ENCODE data around the gene SLC24A1. TPM values are rescaled to one million over a fixed set of nuclear protein-coding genes. Genes with fewer than 3 reads are reported as not detected.
A peak's percentile ranks its signal among the peaks of the same experiment; 100 is the strongest.

SLC24A1 gene
- total and polyA plus RNA-seq, 3 experiments from 2014 or later = 3.8 to 4.3 (median 4.2) TPM

DNA sequence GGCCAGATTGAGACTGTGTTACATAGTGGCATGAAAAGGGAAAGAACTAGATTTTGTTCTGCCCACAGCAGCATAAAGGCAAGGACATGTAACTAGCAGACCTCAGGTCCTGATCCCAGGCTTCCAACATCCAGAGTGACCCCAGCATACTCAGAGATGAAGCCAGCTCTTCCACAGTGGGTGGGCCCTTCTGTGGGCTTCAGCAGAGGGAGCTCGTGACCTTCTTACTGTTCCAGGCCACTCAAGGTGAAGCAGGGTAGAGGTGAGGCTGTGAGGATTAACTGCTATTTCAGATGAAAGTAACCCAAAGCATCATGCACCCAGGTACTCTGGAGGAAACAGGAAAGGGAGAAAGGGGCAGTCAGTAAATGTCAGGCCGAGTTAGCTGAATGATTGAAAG is 905 bp upstream of the SLC24A1 start:
- POLR2A ChIA-PET = no interaction called here
- H3K4me3 Mint-ChIP-seq = no peak overlapping the region

DNA sequence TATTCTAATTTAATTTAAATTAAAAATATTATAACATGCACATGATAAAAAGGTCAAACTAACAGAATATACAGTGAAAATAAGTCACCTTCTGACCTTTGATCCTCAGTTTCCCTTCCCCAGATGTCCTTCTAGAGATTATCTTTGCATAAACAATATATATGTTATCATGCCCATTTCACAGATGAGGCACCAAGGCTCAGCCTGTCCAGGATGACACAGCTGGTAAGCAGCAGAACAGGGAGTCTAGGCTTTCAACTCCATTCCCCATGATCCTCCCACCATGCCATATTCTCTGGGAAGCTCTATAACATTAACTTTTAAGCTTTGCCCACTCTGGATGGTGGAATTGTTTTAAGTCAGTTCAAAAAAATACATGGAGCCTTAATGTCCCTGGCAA is 1.4 kb downstream of the SLC24A1 start:
- Histone ChIP-seq H3K27ac (ENCODE audit: low read depth, low read length) (no peak overlapping the region), H3K4me1 (ENCODE audit: insufficient read depth, low read length) (no peaks in the 10 kb centered on the region), H3K4me3 (ENCODE audit: low read length) (no peak overlapping the region), H3K27me3 (ENCODE audit: insufficient read depth, low read length, poor library complexity, severe bottlenecking) (no peaks in the 10 kb centered on the region), H3K36me3 (ENCODE audit: insufficient read depth, low read length) (no peaks in the 10 kb centered on the region), H3K9me3 (ENCODE audit: low read length) (no peaks in the 10 kb centered on the region)
- H3K27ac Mint-ChIP-seq = no peak overlapping the region
- no peaks in the 10 kb centered on the region for H3K27me3 Mint-ChIP-seq
- no peak overlapping the region for H3K4me3 Mint-ChIP-seq
- no peaks in the 10 kb centered on the region for H3K9me3 Mint-ChIP-seq
- DNase-seq = no peak
- ChIA-PET CTCF (no interaction called here), POLR2A (no interaction called here)
- no peaks in the 10 kb centered on the region for H3K4me1 Mint-ChIP-seq
- H3K36me3 Mint-ChIP-seq = peaks cover 11 to 31% (median 15%) of the 10 kb centered on the region in 3 donors

More for the DNA sequence above, 905 bp upstream of the SLC24A1 start:
- H3K27ac ChIP-seq (ENCODE audit: low read depth, low read length) = no peak overlapping the region
- H3K27me3 ChIP-seq (ENCODE audit: insufficient read depth, low read length, poor library complexity, severe bottlenecking) = no peaks in the 10 kb centered on the region
- Mint-ChIP-seq H3K9me3 (no peaks in the 10 kb centered on the region), H3K27me3 (no peaks in the 10 kb centered on the region), H3K36me3 (peaks cover 9 to 20% (median 13%) of the 10 kb centered on the region in 3 donors), H3K27ac (peak overlapping the region in 1 of 8 donors; percentile 4), H3K4me1 (no peaks in the 10 kb centered on the region)
- DNase-seq = no peak
- CTCF ChIA-PET = no interaction called here
- H3K36me3 ChIP-seq (ENCODE audit: insufficient read depth, low read length) = no peaks in the 10 kb centered on the region
- H3K4me1 ChIP-seq (ENCODE audit: insufficient read depth, low read length) = no peaks in the 10 kb centered on the region
- no peak overlapping the region for H3K4me3 ChIP-seq (ENCODE audit: low read length)
- H3K9me3 ChIP-seq (ENCODE audit: low read length) = no peaks in the 10 kb centered on the region

DNA sequence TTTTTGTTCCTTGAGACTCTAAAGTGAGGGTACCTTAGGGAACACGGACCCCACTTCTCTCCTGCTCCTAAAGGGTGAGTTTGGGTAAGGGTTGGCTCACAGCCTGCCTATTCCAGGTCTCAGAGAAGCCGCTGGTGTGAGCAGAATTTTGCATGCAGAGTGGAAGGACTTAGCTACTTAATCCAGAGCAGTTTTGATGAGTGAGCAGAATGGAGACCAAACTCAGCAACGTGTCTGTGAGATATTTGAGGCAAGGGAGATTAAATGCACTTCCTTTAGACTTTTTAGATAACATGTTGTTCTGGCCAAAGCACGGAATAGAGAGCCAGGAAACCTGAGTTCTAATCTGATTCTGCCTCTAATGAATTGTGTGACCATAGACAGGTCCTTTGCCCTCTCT is 5.1 kb downstream of the SLC24A1 start:
- H3K36me3 ChIP-seq (ENCODE audit: insufficient read depth, low read length) = no peaks in the 10 kb centered on the region
- H3K4me1 Mint-ChIP-seq = peaks cover 12 to 14% (median 13%) of the 10 kb centered on the region in 3 donors
- peaks cover 5% of the 10 kb centered on the region for H3K4me1 ChIP-seq (ENCODE audit: insufficient read depth, low read length)
- H3K27ac ChIP-seq (ENCODE audit: low read depth, low read length) = no peak overlapping the region
- CTCF ChIA-PET = no interaction called here
- no peaks in the 10 kb centered on the region for H3K9me3 ChIP-seq (ENCODE audit: low read length)
- no peak overlapping the region for H3K4me3 ChIP-seq (ENCODE audit: low read length)
- peaks cover 11 to 28% (median 15%) of the 10 kb centered on the region in 3 donors for H3K36me3 Mint-ChIP-seq
- H3K9me3 Mint-ChIP-seq = no peaks in the 10 kb centered on the region
- H3K27me3 ChIP-seq (ENCODE audit: insufficient read depth, low read length, poor library complexity, severe bottlenecking) = no peaks in the 10 kb centered on the region
- no peak overlapping the region for H3K27ac Mint-ChIP-seq
- peaks cover 0 to 3% of the 10 kb centered on the region in 2 donors for H3K27me3 Mint-ChIP-seq
- peak overlapping the region in 1 of 7 donors; percentile 23 for H3K4me3 Mint-ChIP-seq
- no peak for DNase-seq
- POLR2A ChIA-PET = no interaction called here

DNA sequence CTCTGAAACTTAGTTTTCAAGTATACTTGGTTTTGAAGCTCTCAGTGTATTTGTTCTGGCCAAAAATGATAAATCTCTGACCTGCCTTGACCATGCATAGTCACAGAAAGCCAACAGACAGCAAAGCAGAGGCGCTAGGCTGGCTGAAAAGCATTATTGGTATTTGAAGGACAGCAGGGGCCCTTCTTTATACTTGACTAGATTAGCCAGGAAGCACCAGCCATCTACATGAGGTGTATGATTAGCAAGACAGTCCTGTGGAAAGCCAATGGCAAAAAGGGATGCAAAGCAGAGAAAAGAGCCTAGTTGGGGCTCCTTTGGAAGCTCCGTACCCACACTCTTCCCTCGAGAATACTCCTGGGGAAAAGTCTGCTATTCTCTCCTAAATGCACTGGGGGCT is 7.8 kb downstream of the SLC24A1 start:
- peaks cover 16 to 31% (median 19%) of the 10 kb centered on the region in 3 donors for H3K4me1 Mint-ChIP-seq
- no peak overlapping the region for H3K4me3 Mint-ChIP-seq
- H3K9me3 Mint-ChIP-seq = no peaks in the 10 kb centered on the region
- Histone ChIP-seq H3K27ac (ENCODE audit: low read depth, low read length) (no peak overlapping the region), H3K9me3 (ENCODE audit: low read length) (no peaks in the 10 kb centered on the region), H3K27me3 (ENCODE audit: insufficient read depth, low read length, poor library complexity, severe bottlenecking) (no peaks in the 10 kb centered on the region), H3K4me1 (ENCODE audit: insufficient read depth, low read length) (peaks cover 5% of the 10 kb centered on the region), H3K36me3 (ENCODE audit: insufficient read depth, low read length) (no peaks in the 10 kb centered on the region), H3K4me3 (ENCODE audit: low read length) (no peak overlapping the region)
- peaks cover 9 to 21% (median 10%) of the 10 kb centered on the region in 3 donors for H3K36me3 Mint-ChIP-seq
- no peak overlapping the region for H3K27ac Mint-ChIP-seq
- DNase-seq = no peak
- CTCF ChIA-PET = no interaction called here
- POLR2A ChIA-PET = no interaction called here
- H3K27me3 Mint-ChIP-seq = peaks cover 0 to 3% of the 10 kb centered on the region in 2 donors

DNA sequence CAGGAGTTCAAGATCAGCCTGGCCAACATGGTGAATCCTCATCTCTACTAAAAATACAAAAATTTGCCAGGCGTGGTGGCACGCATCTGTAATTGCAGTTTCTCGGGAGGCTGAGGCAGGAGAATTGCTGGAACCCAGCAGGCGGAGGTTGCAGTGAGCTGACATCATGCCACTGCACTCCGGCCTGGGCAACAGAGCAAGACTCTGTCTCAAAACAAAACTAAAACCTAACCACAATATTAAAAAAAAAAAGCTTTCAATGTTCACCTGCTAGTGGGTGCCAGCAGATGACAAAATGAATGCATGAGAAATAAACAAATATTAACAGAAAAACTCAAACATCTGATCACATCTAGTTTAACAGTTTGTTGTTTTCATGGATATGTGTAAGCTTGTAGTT is 9.0 kb downstream of the SLC24A1 start:
- no peak for DNase-seq
- H3K4me3 ChIP-seq (ENCODE audit: low read length) = no peak overlapping the region

DNA sequence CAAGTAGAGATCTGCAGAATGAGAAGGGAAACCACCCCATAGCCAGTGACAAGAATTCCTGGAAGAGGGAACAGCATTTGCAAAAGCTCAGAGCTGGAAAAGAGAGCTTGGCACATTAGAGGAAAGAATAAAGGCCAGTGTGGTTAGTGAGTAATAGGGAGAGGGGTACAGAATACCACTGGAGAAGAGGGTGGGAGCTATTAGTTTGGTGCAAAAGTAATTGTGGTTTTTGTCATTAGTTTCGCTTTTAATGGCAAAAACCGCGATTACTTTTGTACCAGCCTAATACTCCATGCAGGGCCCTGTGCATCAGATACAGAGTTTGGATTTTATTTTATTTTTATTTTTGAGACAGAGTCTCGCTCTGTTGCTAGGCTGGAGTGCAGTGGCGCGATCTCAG is 9.8 kb downstream of the SLC24A1 start:
- no peak overlapping the region for H3K27ac ChIP-seq (ENCODE audit: low read depth, low read length)
- no peak for DNase-seq
- H3K4me1 Mint-ChIP-seq = peaks cover 16 to 31% (median 19%) of the 10 kb centered on the region in 3 donors
- no peaks in the 10 kb centered on the region for H3K9me3 ChIP-seq (ENCODE audit: low read length)
- H3K27ac Mint-ChIP-seq = peak overlapping the region in 4 of 8 donors; percentile 16 to 79 (median 42)
- H3K27me3 ChIP-seq (ENCODE audit: insufficient read depth, low read length, poor library complexity, severe bottlenecking) = no peaks in the 10 kb centered on the region
- peaks cover 0 to 6% (median 1%) of the 10 kb centered on the region in 3 donors for H3K36me3 Mint-ChIP-seq
- H3K4me1 ChIP-seq (ENCODE audit: insufficient read depth, low read length) = peaks cover 5% of the 10 kb centered on the region
- peaks cover 0 to 3% of the 10 kb centered on the region in 2 donors for H3K27me3 Mint-ChIP-seq
- H3K36me3 ChIP-seq (ENCODE audit: insufficient read depth, low read length) = no peaks in the 10 kb centered on the region
- POLR2A ChIA-PET = no interaction called here
- CTCF ChIA-PET = interaction anchor here (1.0 to 1.1 kb wide), 2 partner anchors 21 to 237 kb away, joined by 3 to 4 read pairs; partner anchors contain the start of genes INTS14 and RAB11A
- H3K4me3 Mint-ChIP-seq = peak overlapping the region; percentile 44 to 87 (median 61)
- H3K4me3 ChIP-seq (ENCODE audit: low read length) = no peak overlapping the region
- H3K9me3 Mint-ChIP-seq = no peaks in the 10 kb centered on the region

More for the DNA sequence above, 9.0 kb downstream of the SLC24A1 start:
- ChIA-PET CTCF (interaction anchor here (1.0 to 1.1 kb wide), 2 partner anchors 20 to 238 kb away, joined by 3 to 4 read pairs; partner anchors contain the start of genes INTS14 and RAB11A), POLR2A (no interaction called here)
- Mint-ChIP-seq H3K4me1 (peaks cover 16 to 31% (median 19%) of the 10 kb centered on the region in 3 donors), H3K4me3 (peak overlapping the region in 2 of 7 donors; percentile 3 to 57), H3K9me3 (no peaks in the 10 kb centered on the region), H3K36me3 (peaks cover 2 to 11% (median 3%) of the 10 kb centered on the region in 3 donors), H3K27ac (peak overlapping the region in 1 of 8 donors; percentile 60), H3K27me3 (peaks cover 0 to 3% of the 10 kb centered on the region in 2 donors)
- Histone ChIP-seq H3K27me3 (ENCODE audit: insufficient read depth, low read length, poor library complexity, severe bottlenecking) (no peaks in the 10 kb centered on the region), H3K4me1 (ENCODE audit: insufficient read depth, low read length) (peaks cover 5% of the 10 kb centered on the region), H3K9me3 (ENCODE audit: low read length) (no peaks in the 10 kb centered on the region), H3K27ac (ENCODE audit: low read depth, low read length) (no peak overlapping the region), H3K36me3 (ENCODE audit: insufficient read depth, low read length) (no peaks in the 10 kb centered on the region)

DNA sequence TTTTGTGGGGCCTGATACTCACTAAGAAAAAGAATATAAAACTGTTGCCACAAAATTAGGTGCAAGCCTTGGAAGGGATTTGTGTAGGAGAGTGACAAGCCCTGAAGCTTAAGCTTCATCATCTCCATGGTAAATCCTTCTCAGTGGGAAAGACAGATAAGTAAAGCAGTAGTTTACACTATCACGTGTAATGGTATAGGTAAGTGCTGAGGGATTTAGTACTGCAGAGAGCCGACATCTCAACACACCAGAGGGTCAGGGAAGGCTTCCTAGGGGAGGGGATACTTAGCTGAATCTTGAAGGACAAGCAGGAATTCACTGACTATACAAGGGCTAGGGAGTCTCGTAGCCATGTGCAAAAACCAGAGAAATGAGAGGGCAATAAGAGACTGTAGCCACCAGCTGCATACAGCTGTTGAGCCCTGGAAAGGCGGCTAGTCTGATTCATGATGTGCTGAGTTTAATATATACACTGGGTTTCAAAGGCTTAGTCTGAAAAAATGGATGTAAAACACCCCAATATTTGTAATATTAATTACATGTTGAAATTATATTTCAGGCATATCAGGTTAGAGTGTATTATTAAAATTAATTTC is 11.1 kb downstream of the SLC24A1 start:
- Histone ChIP-seq H3K36me3 (ENCODE audit: insufficient read depth, low read length) (no peaks in the 10 kb centered on the region), H3K4me1 (ENCODE audit: insufficient read depth, low read length) (peaks cover 5% of the 10 kb centered on the region), H3K27me3 (ENCODE audit: insufficient read depth, low read length, poor library complexity, severe bottlenecking) (no peaks in the 10 kb centered on the region), H3K9me3 (ENCODE audit: low read length) (no peaks in the 10 kb centered on the region), H3K27ac (ENCODE audit: low read depth, low read length) (no peak overlapping the region), H3K4me3 (ENCODE audit: low read length) (no peak overlapping the region)
- H3K4me3 Mint-ChIP-seq = no peak overlapping the region
- DNase-seq = no peak
- H3K9me3 Mint-ChIP-seq = no peaks in the 10 kb centered on the region
- peaks cover 0 to 3% of the 10 kb centered on the region in 2 donors for H3K27me3 Mint-ChIP-seq
- POLR2A ChIA-PET = no interaction called here
- peak overlapping the region in 3 of 8 donors; percentile 9 to 45 (median 14) for H3K27ac Mint-ChIP-seq
- H3K36me3 Mint-ChIP-seq = peaks cover 0 to 1% (median 0%) of the 10 kb centered on the region in 3 donors
- CTCF ChIA-PET = interaction anchor here (1.2 kb wide), 1 partner anchor 22 kb away, joined by 4 read pairs; the partner anchor contains the start of gene INTS14
- H3K4me1 Mint-ChIP-seq = peaks cover 16 to 31% (median 19%) of the 10 kb centered on the region in 3 donors

DNA sequence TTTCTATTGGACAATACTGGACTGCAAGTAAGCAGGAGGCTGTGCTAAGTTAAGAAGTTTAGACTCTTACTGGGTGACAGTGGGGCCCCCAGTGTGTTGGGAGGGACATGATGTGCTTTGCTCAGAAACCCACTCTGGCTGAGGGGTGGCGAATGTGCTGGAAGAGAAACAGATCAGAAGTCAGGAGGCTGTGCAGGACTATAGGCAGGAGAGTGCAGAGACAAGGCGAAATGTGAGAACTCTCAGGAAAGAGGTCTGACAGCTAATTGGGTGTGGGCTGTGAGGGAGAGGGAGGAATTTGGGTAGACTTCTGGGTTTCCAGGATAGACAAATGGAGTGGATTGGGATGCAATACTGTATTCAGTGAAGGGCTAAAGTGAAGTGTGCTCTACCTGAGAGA is 12.0 kb downstream of the SLC24A1 start:
- Mint-ChIP-seq H3K27ac (peak overlapping the region in 2 of 8 donors; percentile 64 to 68), H3K4me3 (no peak overlapping the region), H3K27me3 (peaks cover 0 to 3% of the 10 kb centered on the region in 2 donors), H3K9me3 (no peaks in the 10 kb centered on the region), H3K4me1 (peaks cover 21 to 37% (median 25%) of the 10 kb centered on the region in 3 donors), H3K36me3 (peaks cover 0 to 1% (median 0%) of the 10 kb centered on the region in 3 donors)
- Histone ChIP-seq H3K36me3 (ENCODE audit: insufficient read depth, low read length) (no peaks in the 10 kb centered on the region), H3K27ac (ENCODE audit: low read depth, low read length) (no peak overlapping the region), H3K9me3 (ENCODE audit: low read length) (no peaks in the 10 kb centered on the region), H3K4me1 (ENCODE audit: insufficient read depth, low read length) (peaks cover 8% of the 10 kb centered on the region), H3K27me3 (ENCODE audit: insufficient read depth, low read length, poor library complexity, severe bottlenecking) (no peaks in the 10 kb centered on the region), H3K4me3 (ENCODE audit: low read length) (no peak overlapping the region)
- CTCF ChIA-PET = no interaction called here
- POLR2A ChIA-PET = no interaction called here
- no peak for DNase-seq
